IMR-90 (cell line): Measurements from ENCODE around the gene MAPK8IP3. TPM values are rescaled to one million over a fixed set of nuclear protein-coding genes. Genes with fewer than 3 reads are reported as not detected.

Experiments used
- ATAC-seq: fragments of 200-7000 bp; cut with Tn5 transposase; 2 replicates; pipeline ENCODE4 v1.9.1; 2020; ENCODE audit warnings: low read depth, mild to moderate bottlenecking, moderate library complexity
- BruUV-seq: library from RNA; stranded (reverse); fragments of 400-500 nt; replicated peaks from 2 replicates; lab custom pipeline; 2021; lab: Mats Ljungman, UMichigan
- CTCF ChIA-PET: fragments of 300-600 bp; formaldehyde crosslinking; extraction: SDS; loops from one replicate; lab custom pipeline; 2021; ENCODE audit warnings: antibody characterized with exemption; lab: Yijun Ruan, JAX
- POLR2A ChIA-PET: fragments of 300-600 bp; sonication (Branson Sonifier 250); formaldehyde crosslinking; loops from one replicate; lab custom pipeline; 2022; ENCODE audit warnings: antibody characterized with exemption; ENCODE audit not compliant: unreplicated experiment; lab: Charles Lee
- DNase-seq: peaks from one replicate; pipeline ENCODE4 v3.0.0; 2013
- H2AFZ ChIP-seq: replicated peaks from 2 replicates; pipeline ENCODE3; 2013; ENCODE audit warnings: low read length, mild to moderate bottlenecking; ENCODE audit not compliant: poor library complexity
- H2AK5ac ChIP-seq: 2 replicates; pipeline ENCODE4 v1.6.1; 2013; ENCODE audit warnings: low read depth, low read length, inconsistent platforms
- H2AK9ac ChIP-seq: replicated peaks from 2 replicates; pipeline ENCODE3; 2013; ENCODE audit warnings: mild to moderate bottlenecking, low read depth, low read length, moderate library complexity; ENCODE audit not compliant: poor library complexity
- H2BK120ac ChIP-seq: 2 replicates; pipeline ENCODE4 v1.6.1; 2013; ENCODE audit warnings: low read depth, low read length, inconsistent platforms
- H2BK15ac ChIP-seq: 3 replicates; pipeline ENCODE4 v1.6.1; 2013; ENCODE audit warnings: low read depth, low read length, inconsistent platforms
- H2BK20ac ChIP-seq: 2 replicates; pipeline ENCODE4 v1.6.1; 2013; ENCODE audit warnings: low read depth, mild to moderate bottlenecking, inconsistent platforms, low read length, moderate library complexity
- H2BK5ac ChIP-seq: 2 replicates; pipeline ENCODE4 v1.6.1; 2013; ENCODE audit warnings: mild to moderate bottlenecking, low read depth, low read length, inconsistent platforms; ENCODE audit not compliant: poor library complexity, severe bottlenecking
- H3K14ac ChIP-seq: replicated peaks from 2 replicates; pipeline ENCODE4 v1.6.1; 2013; ENCODE audit warnings: low read depth, low read length, inconsistent platforms
- H3K18ac ChIP-seq: 2 replicates; pipeline ENCODE4 v1.6.1; 2013; ENCODE audit warnings: low read depth, low read length, control low read depth
- H3K23ac ChIP-seq: 2 replicates; pipeline ENCODE4 v1.6.1; 2013; ENCODE audit warnings: low read depth, low read length, inconsistent platforms
- H3K27ac ChIP-seq: 2 replicates; pipeline ENCODE4 v1.5.1; 2013; ENCODE audit warnings: mild to moderate bottlenecking, control low read depth, low read length; ENCODE audit not compliant: insufficient read depth
- H3K27me3 ChIP-seq: 2 replicates; pipeline ENCODE4 v1.6.1; 2013; ENCODE audit warnings: low read length; ENCODE audit not compliant: control insufficient read depth, insufficient read depth
- H3K36me3 ChIP-seq: 2 replicates; pipeline ENCODE4 v1.6.1; 2013; ENCODE audit warnings: low read length, mixed read lengths; ENCODE audit not compliant: control insufficient read depth, insufficient read depth
- H3K4ac ChIP-seq: 2 replicates; pipeline ENCODE4 v1.6.1; 2013; ENCODE audit warnings: low read depth, low read length, inconsistent platforms
- H3K4me1 ChIP-seq: 2 replicates; pipeline ENCODE4 v1.6.1; 2013; ENCODE audit warnings: low read length, mixed read lengths; ENCODE audit not compliant: control insufficient read depth, insufficient read depth
- H3K4me2 ChIP-seq: 2 replicates; pipeline ENCODE4 v1.6.1; 2013; ENCODE audit warnings: low read depth, mild to moderate bottlenecking, control low read depth, low read length, moderate library complexity
- H3K4me3 ChIP-seq: 2 replicates; pipeline ENCODE4 v1.5.1; 2013; ENCODE audit warnings: low read depth, mild to moderate bottlenecking, control low read depth, low read length, moderate library complexity; ENCODE audit not compliant: insufficient read depth
- H3K56ac ChIP-seq: 2 replicates; pipeline ENCODE4 v1.6.1; 2013; ENCODE audit warnings: low read length, inconsistent platforms; ENCODE audit not compliant: insufficient read depth; ENCODE audit errors: extremely low read depth
- H3K79me1 ChIP-seq, 2 experiments: 2 replicates each; pipeline ENCODE4 v1.6.1; 2013; ENCODE audit warnings: low read length in 2 of 2, inconsistent platforms in 1 of 2, low read depth in 1 of 2
- H3K9ac ChIP-seq: 2 replicates; pipeline ENCODE4 v1.6.1; 2013; ENCODE audit warnings: low read depth, low read length, control low read depth
- H3K9me1 ChIP-seq: 2 replicates; pipeline ENCODE4 v1.6.1; 2013; ENCODE audit warnings: low read length, inconsistent platforms; ENCODE audit not compliant: insufficient read depth
- H3K9me3 ChIP-seq: 2 replicates; pipeline ENCODE4 v1.6.1; 2013; ENCODE audit warnings: low read length; ENCODE audit not compliant: control insufficient read depth, insufficient read depth
- H4K20me1 ChIP-seq: 2 replicates; pipeline ENCODE4 v1.6.1; 2013; ENCODE audit warnings: low read length, inconsistent platforms; ENCODE audit not compliant: insufficient read depth
- H4K5ac ChIP-seq: 2 replicates; pipeline ENCODE4 v1.6.1; 2013; ENCODE audit warnings: mild to moderate bottlenecking, low read depth, low read length, control low read depth
- H4K8ac ChIP-seq, 2 experiments: 2 replicates each; pipeline ENCODE4 v1.6.1; 2013; ENCODE audit warnings: low read depth in 2 of 2, low read length in 2 of 2, control low read depth in 1 of 2, inconsistent platforms in 1 of 2
- H4K91ac ChIP-seq: 2 replicates; pipeline ENCODE4 v1.6.1; 2013; ENCODE audit warnings: low read depth, low read length, inconsistent platforms; ENCODE audit not compliant: insufficient read depth
- CHD1 ChIP-seq: IDR thresholded peaks from 2 replicates; pipeline ENCODE4 v1.6.1; 2012; ENCODE audit warnings: low read depth, low read length, improper control_type of control experiment
- WGBS, 2 experiments: methylation state at CpG; one replicate each; pipeline versions ENCODE4 v1.1.5 to v1.1.7; 2013; ENCODE audit warnings: missing lambda C conversion rate in 2 of 2; ENCODE audit not compliant: insufficient read length in 1 of 2; ENCODE audit errors: extremely low coverage in 2 of 2; 5-methylcytosine and 5-hydroxymethylcytosine counted together
- dilution Hi-C: fragments of 300-500 bp; cut with HindIII; formaldehyde crosslinking; loops from one replicate; pipeline ENCODE4 v1.14.3; 2018; ENCODE audit warnings: low sequenced_read_pairs; ENCODE audit not compliant: unreplicated experiment
- in situ Hi-C: fragments of 300-500 bp; cut with MboI; formaldehyde crosslinking; loops from 3 replicates; pipeline ENCODE4 v1.14.3; 2019; ENCODE audit warnings: low sequenced_read_pairs, inconsistent platforms, mixed read lengths
- intact Hi-C: fragments of 100-400 bp; cut with micrococcal nuclease; formaldehyde crosslinking; loops from 2 replicates; pipeline ENCODE4 v1.10.0; 2022
- polyA plus RNA-seq, 3 experiments: library from polyadenylated mRNA; depleted of rRNA; stranded (reverse); fragments of >200 nt; gene quantifications; 2 replicates each; pipeline ENCODE4 v1.2.3, GENCODE V29; 2012; ENCODE audit warnings: low replicate concordance in 1 of 3
- total RNA-seq: library from RNA; depleted of rRNA; stranded (reverse); fragments of >200 nt; gene quantifications from 2 replicates; pipeline ENCODE4 v1.2.3, GENCODE V29; 2012

MAPK8IP3 gene
- total and polyA plus RNA-seq, 2 of the 4 experiments (the other 2 are of a cell fraction): 17.0 to 69.1 TPM

GRCh38 chr16:1667271-1667670, 38.7 kb upstream of the MAPK8IP3 start:
- Histone ChIP-seq H3K9me1 (no peaks in the 10 kb centered on the region; the same call in 1 of the 2 replicates), H3K27me3 (no peaks in the 10 kb centered on the region), H3K9ac (no peak overlapping the region), H2BK5ac (no peak overlapping the region), H2BK15ac (no peak overlapping the region), H3K79me1 (peaks cover 3 to 4% of the 10 kb centered on the region in 2 experiments; a peak in 2 of 4 replicates), H2AFZ (no peak overlapping the region), H3K4me2 (no peak overlapping the region), H2AK5ac (no peak overlapping the region), H3K36me3 (peaks cover 85% of the 10 kb centered on the region), H4K8ac (no peak overlapping the region), H2BK20ac (no peak overlapping the region), H3K4me1 (no peaks in the 10 kb centered on the region), H3K4ac (no peak overlapping the region), H3K18ac (no peak overlapping the region), H2AK9ac (no peak overlapping the region), H3K9me3 (no peaks in the 10 kb centered on the region), H3K56ac (no peak overlapping the region), H3K27ac (no peak overlapping the region), H3K4me3 (no peak overlapping the region), H4K5ac (no peak overlapping the region), H2BK120ac (no peak overlapping the region), H3K23ac (no peak overlapping the region), H4K20me1 (no peaks in the 10 kb centered on the region), H4K91ac (no peak overlapping the region), H3K14ac (no peak overlapping the region)
- WGBS, 2 experiments: 100% methylated on average over 2 of the region's 8 CpGs; no CpG with 5 or more reads in 1 of the 2 experiments
- dilution Hi-C loops: no loop called here
- intact Hi-C loops: no loop called here
- no peak for ATAC-seq
- no peak for DNase-seq
- ChIA-PET POLR2A (no interaction called here), CTCF (no interaction called here)
- no peak for TF ChIP-seq CHD1
- BruUV-seq: no TSS peak
- in situ Hi-C loops: no loop called here
